GM12865 (cell line): ENCODE results near the gene ZC3HAV1.
"Not testable (repeated sequence)": the region's sequence is repeated elsewhere in the genome, so short reads cannot be mapped to it uniquely, and the experiment has no call there.

ENCODE experiments used
- DNase-seq: peaks from one replicate; pipeline ENCODE4 v3.0.0; 2010; ENCODE audit warnings: low read depth
- H3K4me3 ChIP-seq: 2 replicates; pipeline ENCODE4 v1.5.1; 2011; ENCODE audit warnings: mild to moderate bottlenecking, low read depth, low read length, control low read depth
- CTCF ChIP-seq: IDR thresholded peaks from 2 replicates; pipeline ENCODE4 v1.5.1; 2011; ENCODE audit warnings: low read length, control low read depth, low read depth, inconsistent platforms; ENCODE audit not compliant: insufficient read depth; ENCODE audit errors: missing control alignments

The ZC3HAV1 gene

GRCh38 chr7:139058943-139059342 is 50.6 kb downstream of the ZC3HAV1 start:
- DNase-seq = no peak
- no peak overlapping the region for H3K4me3 ChIP-seq
- TF ChIP-seq CTCF = no peak

- TF ChIP-seq CTCF = no peak
- no peak overlapping the region for H3K4me3 ChIP-seq
Observed at GRCh38 chr7:139055674-139056073, 53.8 kb downstream of the ZC3HAV1 start.

GRCh38 chr7:139054656-139055055 is 54.9 kb downstream of the ZC3HAV1 start:
- not testable (repeated sequence) for DNase-seq, H3K4me3 ChIP-seq

More at GRCh38 chr7:139055674-139056073, 53.8 kb downstream of the ZC3HAV1 start:
- DNase-seq = no peak

GRCh38 chr7:139054101-139054500 is 55.4 kb downstream of the ZC3HAV1 start:
- TF ChIP-seq CTCF = no peak
- DNase-seq = no peak
- no peak overlapping the region for H3K4me3 ChIP-seq

- no peak for DNase-seq
- TF ChIP-seq CTCF = no peak
- H3K4me3 ChIP-seq = no peak overlapping the region
Observed at GRCh38 chr7:139051655-139052054, 57.9 kb downstream of the ZC3HAV1 start.

- no peak for DNase-seq
- no peak for TF ChIP-seq CTCF
- H3K4me3 ChIP-seq = no peak overlapping the region
Observed at GRCh38 chr7:139049936-139050335, 59.6 kb downstream of the ZC3HAV1 start.

- DNase-seq = no peak
- no peak for TF ChIP-seq CTCF
- H3K4me3 ChIP-seq = no peak overlapping the region
Observed at GRCh38 chr7:139049111-139049510, 60.4 kb downstream of the ZC3HAV1 start.
